Neural progenitor cell (in vitro differentiated cells): ENCODE results near the gene SLC38A8. TPM values are rescaled to one million over a fixed set of nuclear protein-coding genes. Genes with fewer than 3 reads are reported as not detected.

Experiments used
- DNase-seq: peaks from one replicate; pipeline ENCODE4 v3.0.0-alpha.2; 2016; ENCODE audit warnings: low spot score
- H2AFZ ChIP-seq: fragments of 200-600 bp; sonication (generic); replicated peaks from 2 replicates; pipeline ENCODE4 v1.6.1; 2016; ENCODE audit warnings: antibody characterized with exemption
- H3F3A ChIP-seq: fragments of 200-600 bp; sonication (generic); 2 replicates; pipeline ENCODE4 v1.6.1; 2016; ENCODE audit warnings: antibody characterized with exemption, low read depth
- H3K27ac ChIP-seq: fragments of 200-600 bp; sonication (generic); 2 replicates; pipeline ENCODE4 v1.5.1; 2016; ENCODE audit warnings: mild to moderate bottlenecking
- H3K27me3 ChIP-seq: fragments of 200-600 bp; sonication (generic); 2 replicates; pipeline ENCODE4 v1.6.1; 2016; ENCODE audit warnings: mild to moderate bottlenecking, moderate library complexity
- H3K36me3 ChIP-seq: fragments of 200-600 bp; sonication (generic); 2 replicates; pipeline ENCODE4 v1.5.1; 2016
- H3K4me1 ChIP-seq: fragments of 200-600 bp; sonication (generic); 2 replicates; pipeline ENCODE4 v1.6.1; 2016; ENCODE audit warnings: mixed run types
- H3K4me2 ChIP-seq: fragments of 200-600 bp; sonication (generic); 2 replicates; pipeline ENCODE4 v1.6.1; 2016
- H3K4me3 ChIP-seq: fragments of 200-600 bp; sonication (generic); 2 replicates; pipeline ENCODE4 v1.5.1; 2016
- H3K79me2 ChIP-seq: fragments of 200-600 bp; sonication (generic); 2 replicates; pipeline ENCODE4 v1.6.1; 2016; ENCODE audit warnings: low read depth
- H3K9ac ChIP-seq: fragments of 200-600 bp; sonication (generic); 2 replicates; pipeline ENCODE4 v1.6.1; 2016
- H3K9me3 ChIP-seq: fragments of 200-600 bp; sonication (generic); 2 replicates; pipeline ENCODE4 v1.5.1; 2016; ENCODE audit warnings: low read depth
- H4K20me1 ChIP-seq: fragments of 200-600 bp; sonication (generic); 2 replicates; pipeline ENCODE4 v1.6.1; 2016; ENCODE audit warnings: low read depth
- H3K27ac Mint-ChIP-seq: 3 replicates; pipeline ENCODE4 v1.8.0; 2021; ENCODE audit warnings: mixed read lengths
- H3K27me3 Mint-ChIP-seq: 2 replicates; pipeline ENCODE4 v1.8.0; 2022; ENCODE audit warnings: low read depth, mild to moderate bottlenecking, inconsistent platforms, moderate library complexity, mixed read lengths; ENCODE audit not compliant: insufficient read depth
- H3K36me3 Mint-ChIP-seq: 3 replicates; pipeline ENCODE4 v1.8.0; 2021; ENCODE audit warnings: mixed read lengths
- H3K4me1 Mint-ChIP-seq: 3 replicates; pipeline ENCODE4 v1.8.0; 2021; ENCODE audit warnings: mixed read lengths
- H3K4me3 Mint-ChIP-seq: 3 replicates; pipeline ENCODE4 v1.8.0; 2021; ENCODE audit warnings: mild to moderate bottlenecking, moderate library complexity, mixed read lengths
- H3K9me3 Mint-ChIP-seq: 3 replicates; pipeline ENCODE4 v1.8.0; 2020; ENCODE audit warnings: mixed read lengths
- EZH2 ChIP-seq: fragments of 200-600 bp; sonication (generic); IDR thresholded peaks from 2 replicates; pipeline ENCODE4 v1.6.1; 2017; ENCODE audit warnings: antibody characterized with exemption, mild to moderate bottlenecking, moderate library complexity
- EZH2phosphoT487 ChIP-seq: fragments of 200-600 bp; sonication (generic); IDR thresholded peaks from 2 replicates; pipeline ENCODE4 v1.6.1; 2017; ENCODE audit warnings: antibody characterized with exemption
- total RNA-seq: library from RNA; depleted of rRNA; stranded (reverse); fragments of >200 nt; gene quantifications from 2 replicates; pipeline ENCODE4 v1.2.3, GENCODE V29; 2015; ENCODE audit warnings: low replicate concordance
- TF ChIP-seq, protein P1 (sequence below): fragments of 200-600 bp; sonication (generic); IDR thresholded peaks from 2 replicates; pipeline ENCODE4 v1.5.1; 2017; ENCODE audit warnings: antibody characterized with exemption, mild to moderate bottlenecking

The SLC38A8 gene
- total RNA-seq, 1 donor from 2014 or later: not detected

DNA sequence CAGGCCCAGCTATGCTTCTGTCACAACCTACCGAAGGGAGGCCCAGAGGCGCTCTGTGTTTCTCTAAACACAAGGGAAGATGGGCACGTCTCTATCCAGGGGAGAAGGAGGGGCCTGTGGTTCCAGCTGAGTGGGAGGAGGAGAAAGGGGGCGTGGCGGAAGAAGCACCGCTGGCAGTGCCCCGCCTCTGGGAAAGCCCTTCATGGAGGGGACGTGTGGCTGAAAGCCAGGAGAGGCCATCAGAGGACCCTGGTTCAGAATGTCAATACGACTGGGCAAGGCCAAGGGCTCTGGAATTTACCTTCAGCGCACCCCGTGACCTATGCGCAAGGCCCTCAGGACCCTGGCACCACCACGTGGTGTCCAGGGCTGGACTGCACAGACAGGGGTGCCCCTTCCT, 12.3 kb upstream of the SLC38A8 start:
- Mint-ChIP-seq H3K4me1 (peaks cover 3% of the 10 kb centered on the region), H3K4me3 (no peak overlapping the region), H3K27ac (no peak overlapping the region), H3K9me3 (no peaks in the 10 kb centered on the region), H3K36me3 (peaks cover 34% of the 10 kb centered on the region), H3K27me3 (peaks cover 4% of the 10 kb centered on the region)
- Histone ChIP-seq H3K4me2 (no peak overlapping the region), H3K79me2 (no peaks in the 10 kb centered on the region), H2AFZ (no peak overlapping the region), H3K36me3 (no peaks in the 10 kb centered on the region), H3K4me3 (no peak overlapping the region), H3F3A (no peaks in the 10 kb centered on the region), H3K9me3 (no peaks in the 10 kb centered on the region), H4K20me1 (no peaks in the 10 kb centered on the region), H3K27ac (no peak overlapping the region), H3K9ac (no peak overlapping the region), H3K27me3 (no peaks in the 10 kb centered on the region), H3K4me1 (peaks cover 9% of the 10 kb centered on the region)
- peak; percentile 71 for DNase-seq
- no peak for TF ChIP-seq EZH2phosphoT487
- TF ChIP-seq, protein P1, sequence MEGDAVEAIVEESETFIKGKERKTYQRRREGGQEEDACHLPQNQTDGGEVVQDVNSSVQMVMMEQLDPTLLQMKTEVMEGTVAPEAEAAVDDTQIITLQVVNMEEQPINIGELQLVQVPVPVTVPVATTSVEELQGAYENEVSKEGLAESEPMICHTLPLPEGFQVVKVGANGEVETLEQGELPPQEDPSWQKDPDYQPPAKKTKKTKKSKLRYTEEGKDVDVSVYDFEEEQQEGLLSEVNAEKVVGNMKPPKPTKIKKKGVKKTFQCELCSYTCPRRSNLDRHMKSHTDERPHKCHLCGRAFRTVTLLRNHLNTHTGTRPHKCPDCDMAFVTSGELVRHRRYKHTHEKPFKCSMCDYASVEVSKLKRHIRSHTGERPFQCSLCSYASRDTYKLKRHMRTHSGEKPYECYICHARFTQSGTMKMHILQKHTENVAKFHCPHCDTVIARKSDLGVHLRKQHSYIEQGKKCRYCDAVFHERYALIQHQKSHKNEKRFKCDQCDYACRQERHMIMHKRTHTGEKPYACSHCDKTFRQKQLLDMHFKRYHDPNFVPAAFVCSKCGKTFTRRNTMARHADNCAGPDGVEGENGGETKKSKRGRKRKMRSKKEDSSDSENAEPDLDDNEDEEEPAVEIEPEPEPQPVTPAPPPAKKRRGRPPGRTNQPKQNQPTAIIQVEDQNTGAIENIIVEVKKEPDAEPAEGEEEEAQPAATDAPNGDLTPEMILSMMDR: no peak
- no peak for TF ChIP-seq EZH2

DNA sequence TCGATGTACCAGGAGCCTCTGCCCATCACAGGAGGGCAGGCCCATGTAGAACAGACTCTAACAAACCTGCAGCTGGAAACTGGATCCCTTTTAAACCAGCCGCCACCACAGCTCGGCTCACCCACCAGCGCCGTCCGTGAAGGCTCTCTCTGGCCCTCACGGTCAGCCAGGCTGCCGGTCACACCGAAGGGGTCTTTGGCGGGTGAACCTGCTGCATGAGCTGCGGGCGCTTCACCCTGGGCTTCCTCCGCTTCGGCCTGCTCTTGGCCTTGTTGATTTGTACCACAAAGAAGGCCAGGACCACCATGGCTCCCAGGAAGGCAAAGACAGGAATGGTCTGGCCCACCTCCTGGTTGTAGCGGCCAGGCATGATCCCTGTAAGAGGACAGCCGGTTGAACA, 11.7 kb upstream of the SLC38A8 start:
- Mint-ChIP-seq H3K4me1 (peaks cover 3% of the 10 kb centered on the region), H3K36me3 (peaks cover 34% of the 10 kb centered on the region), H3K27ac (no peak overlapping the region), H3K27me3 (peaks cover 4% of the 10 kb centered on the region), H3K4me3 (no peak overlapping the region), H3K9me3 (no peaks in the 10 kb centered on the region)
- Histone ChIP-seq H4K20me1 (no peaks in the 10 kb centered on the region), H3K27ac (no peak overlapping the region), H3K27me3 (no peaks in the 10 kb centered on the region), H3K4me1 (peaks cover 9% of the 10 kb centered on the region), H3K9ac (no peak overlapping the region), H3F3A (no peaks in the 10 kb centered on the region), H3K4me2 (no peak overlapping the region), H3K36me3 (no peaks in the 10 kb centered on the region), H3K4me3 (no peak overlapping the region), H3K9me3 (no peaks in the 10 kb centered on the region), H2AFZ (no peak overlapping the region), H3K79me2 (no peaks in the 10 kb centered on the region)
- TF ChIP-seq EZH2phosphoT487: no peak
- TF ChIP-seq EZH2: no peak
- TF ChIP-seq, protein P1: no peak
- no peak for DNase-seq

DNA sequence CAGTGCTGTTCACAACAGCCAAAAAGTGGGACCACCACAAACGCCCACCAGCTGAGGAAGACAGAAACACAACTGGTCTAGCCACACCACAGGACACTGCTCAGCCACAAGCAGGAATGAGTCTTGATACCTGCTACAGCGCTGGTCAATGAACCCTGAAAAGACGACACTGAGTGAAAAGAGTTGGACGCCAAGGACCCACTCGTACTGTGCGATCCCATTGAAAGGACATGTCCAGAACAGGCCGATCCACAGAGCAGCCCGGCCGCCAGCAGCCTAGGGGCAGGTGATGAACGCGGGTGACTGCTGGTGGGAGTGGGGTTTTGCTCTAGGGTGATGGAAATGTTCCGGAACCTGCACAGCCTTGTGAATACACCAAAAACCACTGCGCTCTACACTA, 10.6 kb upstream of the SLC38A8 start:
- H3K9me3 ChIP-seq: no peaks in the 10 kb centered on the region
- H3K27ac ChIP-seq: no peak overlapping the region
- peaks cover 14% of the 10 kb centered on the region for H3K4me1 ChIP-seq
- no peaks in the 10 kb centered on the region for H3K36me3 ChIP-seq
- no peak for DNase-seq
- H3K9ac ChIP-seq: no peak overlapping the region
- TF ChIP-seq EZH2: no peak
- no peak for TF ChIP-seq EZH2phosphoT487
- TF ChIP-seq, protein P1: no peak
- no peak overlapping the region for H2AFZ ChIP-seq
- Mint-ChIP-seq H3K9me3 (no peaks in the 10 kb centered on the region), H3K27ac (no peak overlapping the region), H3K4me3 (no peak overlapping the region), H3K36me3 (peaks cover 29% of the 10 kb centered on the region), H3K4me1 (peaks cover 8% of the 10 kb centered on the region), H3K27me3 (peaks cover 6% of the 10 kb centered on the region)
- no peak overlapping the region for H3K4me3 ChIP-seq
- no peaks in the 10 kb centered on the region for H4K20me1 ChIP-seq
- no peak overlapping the region for H3K4me2 ChIP-seq
- no peaks in the 10 kb centered on the region for H3K27me3 ChIP-seq
- peaks cover 5% of the 10 kb centered on the region for H3F3A ChIP-seq
- no peaks in the 10 kb centered on the region for H3K79me2 ChIP-seq
